Measurements from ENCODE around the gene UST.

- TF ChIP-seq CTCF (IDR thresholded peaks at IDR 0.05) (no peak), POLR2A (IDR thresholded peaks at IDR 0.05) (no peak)
These were observed 34.8 kb upstream of the UST start for GRCh38 chr6:148711833-148712654.
